Measurements from ENCODE around the gene MED13L. TPM values are rescaled to one million over a fixed set of nuclear protein-coding genes. Genes with fewer than 3 reads are reported as not detected.

MED13L gene
- total and polyA plus RNA-seq, 2 donors (not counting 1 experiment from before 2014, with no cell fraction given), result 56.5 to 97.3 TPM

DNA sequence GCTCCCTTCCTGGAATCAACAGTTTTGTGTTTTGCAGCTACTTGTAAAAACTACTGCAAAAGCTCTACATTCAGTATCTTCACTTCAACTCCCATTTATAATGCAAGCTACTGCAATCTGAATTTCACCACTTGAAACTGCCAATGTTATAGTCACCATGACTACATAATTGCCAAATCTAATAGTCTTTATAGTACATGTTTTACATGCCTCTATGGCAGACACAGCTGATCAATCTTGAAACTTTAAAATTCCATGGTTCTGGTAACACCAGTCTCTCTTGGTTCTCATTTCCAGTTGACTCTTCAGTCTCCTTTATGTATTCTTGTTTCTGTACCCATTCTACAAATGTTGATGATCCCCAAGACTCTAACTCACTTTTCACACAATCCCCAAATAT, 185.9 kb downstream of the MED13L start:
- Histone ChIP-seq H4K20me1 (ENCODE audit: control insufficient read depth, extremely low read depth, insufficient read depth, low read length) (no peaks in the 10 kb centered on the region), H3K4me3 (replicated peaks in 1 of 4; ENCODE audit: control extremely low read depth in 1 of 4, insufficient read depth in 1 of 4, low read depth in 3 of 4, low read length in 4 of 4) (no peak overlapping the region), H3K9me3 (ENCODE audit: control insufficient read depth, insufficient read depth, low read depth, low read length) (no peaks in the 10 kb centered on the region), H3K27ac (ENCODE audit: insufficient read depth, low read length) (no peak overlapping the region), H3K4me1 (ENCODE audit: control insufficient read depth, extremely low read depth, insufficient read depth, low read length) (peaks cover 2% of the 10 kb centered on the region), H3K79me2 (ENCODE audit: control insufficient read depth, insufficient read depth, low read length) (peaks cover 25% of the 10 kb centered on the region), H2AFZ (ENCODE audit: low read length) (no peak overlapping the region), H3K4me2 (ENCODE audit: extremely low read depth, insufficient read depth, low read length) (no peak overlapping the region), H3K9ac (ENCODE audit: insufficient read depth, low read length) (no peak overlapping the region), H3K27me3 (ENCODE audit: control insufficient read depth, insufficient read depth, low read length) (no peaks in the 10 kb centered on the region), H3K36me3 (ENCODE audit: control insufficient read depth, insufficient read depth, low read length) (no peaks in the 10 kb centered on the region)
- DNase-seq (ENCODE audit: low read depth in 2 of 2), result peak in 1 of 2 donors; percentile 35
- TF ChIP-seq EZH2 (IDR thresholded peaks at IDR 0.05; ENCODE audit: low read length, missing control alignments), result no peak
- TF ChIP-seq, protein P1, sequence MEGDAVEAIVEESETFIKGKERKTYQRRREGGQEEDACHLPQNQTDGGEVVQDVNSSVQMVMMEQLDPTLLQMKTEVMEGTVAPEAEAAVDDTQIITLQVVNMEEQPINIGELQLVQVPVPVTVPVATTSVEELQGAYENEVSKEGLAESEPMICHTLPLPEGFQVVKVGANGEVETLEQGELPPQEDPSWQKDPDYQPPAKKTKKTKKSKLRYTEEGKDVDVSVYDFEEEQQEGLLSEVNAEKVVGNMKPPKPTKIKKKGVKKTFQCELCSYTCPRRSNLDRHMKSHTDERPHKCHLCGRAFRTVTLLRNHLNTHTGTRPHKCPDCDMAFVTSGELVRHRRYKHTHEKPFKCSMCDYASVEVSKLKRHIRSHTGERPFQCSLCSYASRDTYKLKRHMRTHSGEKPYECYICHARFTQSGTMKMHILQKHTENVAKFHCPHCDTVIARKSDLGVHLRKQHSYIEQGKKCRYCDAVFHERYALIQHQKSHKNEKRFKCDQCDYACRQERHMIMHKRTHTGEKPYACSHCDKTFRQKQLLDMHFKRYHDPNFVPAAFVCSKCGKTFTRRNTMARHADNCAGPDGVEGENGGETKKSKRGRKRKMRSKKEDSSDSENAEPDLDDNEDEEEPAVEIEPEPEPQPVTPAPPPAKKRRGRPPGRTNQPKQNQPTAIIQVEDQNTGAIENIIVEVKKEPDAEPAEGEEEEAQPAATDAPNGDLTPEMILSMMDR (conservative IDR thresholded peaks at IDR 0.05 in 1 of 2, IDR thresholded peaks at IDR 0.05 in 1 of 2; ENCODE audit: low read depth in 1 of 2, low read length in 2 of 2), result no peak

DNA sequence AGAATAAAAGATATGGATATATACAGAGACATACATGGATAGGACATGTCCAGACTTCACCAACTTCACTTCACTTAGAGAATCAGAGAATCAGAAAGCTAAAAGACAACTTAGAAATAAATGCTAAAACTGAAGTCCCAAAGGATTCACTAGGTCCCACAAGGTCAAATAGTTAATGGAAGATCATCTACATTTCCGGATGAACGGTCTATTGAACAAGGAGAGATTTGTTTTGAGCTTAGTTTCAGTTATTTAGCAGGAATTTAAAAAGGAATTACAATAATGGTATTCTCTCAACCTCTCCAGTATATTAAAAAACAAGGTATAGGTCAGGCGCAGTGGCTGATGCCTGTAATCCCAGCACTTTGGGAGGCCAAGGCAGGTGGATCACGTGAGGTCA, 187.0 kb downstream of the MED13L start:
- Histone ChIP-seq H3K27me3 (ENCODE audit: control insufficient read depth, insufficient read depth, low read length) (no peaks in the 10 kb centered on the region), H3K36me3 (ENCODE audit: control insufficient read depth, insufficient read depth, low read length) (no peaks in the 10 kb centered on the region), H3K9ac (ENCODE audit: insufficient read depth, low read length) (no peak overlapping the region), H4K20me1 (ENCODE audit: control insufficient read depth, extremely low read depth, insufficient read depth, low read length) (no peaks in the 10 kb centered on the region), H3K4me1 (ENCODE audit: control insufficient read depth, extremely low read depth, insufficient read depth, low read length) (peaks cover 2% of the 10 kb centered on the region), H2AFZ (ENCODE audit: low read length) (no peak overlapping the region), H3K4me2 (ENCODE audit: extremely low read depth, insufficient read depth, low read length) (no peak overlapping the region), H3K27ac (ENCODE audit: insufficient read depth, low read length) (no peak overlapping the region), H3K79me2 (ENCODE audit: control insufficient read depth, insufficient read depth, low read length) (peaks cover 28% of the 10 kb centered on the region), H3K4me3 (replicated peaks in 1 of 4; ENCODE audit: control extremely low read depth in 1 of 4, insufficient read depth in 1 of 4, low read depth in 3 of 4, low read length in 4 of 4) (no peak overlapping the region), H3K9me3 (ENCODE audit: control insufficient read depth, insufficient read depth, low read depth, low read length) (no peaks in the 10 kb centered on the region)
- DNase-seq (ENCODE audit: low read depth in 2 of 2), result no peak
- TF ChIP-seq, protein P1 (conservative IDR thresholded peaks at IDR 0.05 in 1 of 2, IDR thresholded peaks at IDR 0.05 in 1 of 2; ENCODE audit: low read depth in 1 of 2, low read length in 2 of 2), result no peak

DNA sequence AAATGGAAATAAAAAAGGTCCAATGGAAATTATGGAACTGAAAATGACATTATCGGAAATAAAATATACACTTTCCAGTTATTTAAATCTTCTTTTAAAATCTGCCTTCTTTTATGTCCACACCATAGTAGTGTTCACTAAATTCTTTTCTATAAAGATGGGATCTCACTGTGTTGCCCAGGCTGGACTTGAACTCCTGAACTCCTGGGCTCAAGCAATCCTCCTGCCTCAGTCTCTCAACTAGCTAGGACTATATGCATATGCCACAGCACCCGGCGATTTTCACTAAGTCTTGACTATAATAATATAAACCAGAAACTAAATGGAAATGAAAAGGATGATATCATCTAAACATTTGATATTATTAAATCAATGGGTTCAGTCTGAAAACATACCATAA, 188.4 kb downstream of the MED13L start:
- no peak overlapping the region for H3K9ac ChIP-seq (ENCODE audit: insufficient read depth, low read length)
- no peak overlapping the region for H3K4me3 ChIP-seq (replicated peaks in 1 of 4; ENCODE audit: control extremely low read depth in 1 of 4, insufficient read depth in 1 of 4, low read depth in 3 of 4, low read length in 4 of 4)
- no peak for DNase-seq (ENCODE audit: low read depth in 2 of 2)
- H3K27me3 ChIP-seq (ENCODE audit: control insufficient read depth, insufficient read depth, low read length), result no peaks in the 10 kb centered on the region
- TF ChIP-seq EZH2 (IDR thresholded peaks at IDR 0.05; ENCODE audit: low read length, missing control alignments), result no peak
- TF ChIP-seq, protein P1 (conservative IDR thresholded peaks at IDR 0.05 in 1 of 2, IDR thresholded peaks at IDR 0.05 in 1 of 2; ENCODE audit: low read depth in 1 of 2, low read length in 2 of 2), result no peak
- H3K9me3 ChIP-seq (ENCODE audit: control insufficient read depth, insufficient read depth, low read depth, low read length), result no peaks in the 10 kb centered on the region
- H3K4me2 ChIP-seq (ENCODE audit: extremely low read depth, insufficient read depth, low read length), result no peak overlapping the region
- H3K4me1 ChIP-seq (ENCODE audit: control insufficient read depth, extremely low read depth, insufficient read depth, low read length), result peaks cover 2% of the 10 kb centered on the region
- H3K27ac ChIP-seq (ENCODE audit: insufficient read depth, low read length), result no peak overlapping the region
- H4K20me1 ChIP-seq (ENCODE audit: control insufficient read depth, extremely low read depth, insufficient read depth, low read length), result no peaks in the 10 kb centered on the region
- H3K79me2 ChIP-seq (ENCODE audit: control insufficient read depth, insufficient read depth, low read length), result peaks cover 30% of the 10 kb centered on the region
- H2AFZ ChIP-seq (ENCODE audit: low read length), result no peak overlapping the region
- H3K36me3 ChIP-seq (ENCODE audit: control insufficient read depth, insufficient read depth, low read length), result no peaks in the 10 kb centered on the region
